ENCODE measurements around the gene RECK.
"Not testable (repeated sequence)": the region's sequence is repeated elsewhere in the genome, so short reads cannot be mapped to it uniquely, and the experiment has no call there.

Gene RECK

GRCh38 chr9:36141288-36141687 lies 104.6 kb downstream of the RECK start:
- DNase-seq, result no peak

- no peak for DNase-seq
Observed at GRCh38 chr9:36141761-36142160, 105.0 kb downstream of the RECK start.

GRCh38 chr9:36142510-36143244 lies 106.0 kb downstream of the RECK start:
- DNase-seq, result no peak

- DNase-seq, result no peak
Observed at GRCh38 chr9:36143245-36143641, 106.5 kb downstream of the RECK start.

- no peak for DNase-seq
Observed at GRCh38 chr9:36144309-36145232, 107.9 kb downstream of the RECK start.

- no peak for DNase-seq
Observed at GRCh38 chr9:36145970-36146369, 109.3 kb downstream of the RECK start.

- no peak for DNase-seq
Observed at GRCh38 chr9:36146651-36147050, 109.9 kb downstream of the RECK start.

- no peak for DNase-seq
Observed at GRCh38 chr9:36147441-36148175, 110.9 kb downstream of the RECK start.

GRCh38 chr9:36148311-36149051 lies 111.8 kb downstream of the RECK start:
- DNase-seq, result peak; percentile 36

- no peak for DNase-seq
Observed at GRCh38 chr9:36149197-36149596, 112.5 kb downstream of the RECK start.

- DNase-seq, result no peak
Observed at GRCh38 chr9:36150574-36151315, 114.0 kb downstream of the RECK start.

- DNase-seq, result no peak
Observed at GRCh38 chr9:36151316-36152210, 114.8 kb downstream of the RECK start.

GRCh38 chr9:36152741-36153438 lies 116.2 kb downstream of the RECK start:
- DNase-seq, result no peak

GRCh38 chr9:36153746-36154145 lies 117.0 kb downstream of the RECK start:
- DNase-seq, result no peak

GRCh38 chr9:36154331-36154952 lies 117.7 kb downstream of the RECK start:
- DNase-seq, result no peak

GRCh38 chr9:36156116-36156515 lies 119.4 kb downstream of the RECK start:
- no peak for DNase-seq

GRCh38 chr9:36158122-36158521 lies 121.4 kb downstream of the RECK start:
- no peak for DNase-seq

GRCh38 chr9:36158917-36159316 lies 122.2 kb downstream of the RECK start:
- DNase-seq, result no peak

GRCh38 chr9:36159509-36159908 lies 122.8 kb downstream of the RECK start:
- not testable (repeated sequence) for DNase-seq

- DNase-seq, result not testable (repeated sequence)
Observed at GRCh38 chr9:36160126-36160525, 123.4 kb downstream of the RECK start.

All from NCI-H146 (cell line).